C1 segment of cervical spinal cord (tissue), 14 donors: ENCODE measurements around the gene DNM3.
A peak's percentile ranks its signal among the peaks of the same experiment; 100 is the strongest.

Experiments
- DNase-seq, 14 donors: peaks; one replicate each; lab custom pipeline; 2025; lab: John Stamatoyannopoulos, UW

DNM3 gene

DNA sequence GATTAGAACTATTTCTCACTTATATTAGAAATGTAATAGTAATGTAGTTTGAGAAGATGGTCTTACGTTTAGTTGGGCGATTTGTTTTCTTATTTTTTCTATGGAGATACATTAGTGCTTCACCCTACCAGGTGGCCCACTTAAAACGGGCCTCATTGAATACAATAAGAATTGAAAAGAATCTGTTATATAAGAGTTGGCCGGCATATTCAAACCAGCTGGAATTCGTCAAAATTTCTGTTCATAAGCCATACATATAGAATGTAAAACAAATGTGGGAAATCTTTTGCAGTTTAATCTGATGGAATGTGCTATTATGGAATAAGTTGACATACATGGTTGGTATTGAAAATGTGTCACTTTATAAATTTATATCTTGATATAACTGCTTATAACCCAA lies 482.8 kb downstream of the DNM3 start:
- DNase-seq, result no peak

DNA sequence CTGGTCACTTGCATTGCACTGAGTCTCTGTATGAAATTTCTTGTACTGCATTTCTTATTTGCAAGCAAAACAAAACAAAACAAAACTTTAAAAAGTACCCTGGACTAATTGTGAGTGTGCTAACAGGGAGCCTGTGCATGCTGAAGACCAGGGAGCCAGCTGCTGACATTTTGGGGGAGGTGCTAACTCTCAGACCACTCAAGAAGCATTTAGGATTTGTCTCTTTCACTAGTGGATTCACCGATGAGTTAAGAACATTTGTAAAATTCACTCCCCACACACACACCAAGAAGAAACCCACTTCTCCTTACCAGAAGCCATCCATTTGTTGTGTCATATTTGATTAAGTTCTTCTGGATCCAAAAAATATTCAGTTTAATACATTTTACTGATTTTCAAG lies 483.5 kb downstream of the DNM3 start:
- no peak for DNase-seq

DNA sequence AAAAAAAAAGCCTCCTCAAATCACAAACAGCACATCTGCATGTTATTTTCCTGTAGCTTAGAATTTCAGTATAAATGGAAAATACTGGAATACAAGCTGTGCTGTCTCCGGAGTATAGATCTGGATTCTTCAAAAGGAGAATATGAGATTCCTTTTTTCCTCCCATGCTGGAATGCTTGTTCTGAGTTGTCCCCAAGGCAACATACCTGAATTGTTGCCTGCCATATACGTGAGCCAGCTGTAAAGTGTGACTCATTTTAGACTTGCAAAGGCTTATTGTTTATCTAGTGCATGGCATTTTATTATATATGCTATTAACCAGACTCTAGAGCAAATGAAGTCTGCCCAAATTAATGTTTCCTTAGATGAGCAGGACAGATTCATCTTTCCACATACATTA lies 484.2 kb downstream of the DNM3 start:
- DNase-seq, result no peak

DNA sequence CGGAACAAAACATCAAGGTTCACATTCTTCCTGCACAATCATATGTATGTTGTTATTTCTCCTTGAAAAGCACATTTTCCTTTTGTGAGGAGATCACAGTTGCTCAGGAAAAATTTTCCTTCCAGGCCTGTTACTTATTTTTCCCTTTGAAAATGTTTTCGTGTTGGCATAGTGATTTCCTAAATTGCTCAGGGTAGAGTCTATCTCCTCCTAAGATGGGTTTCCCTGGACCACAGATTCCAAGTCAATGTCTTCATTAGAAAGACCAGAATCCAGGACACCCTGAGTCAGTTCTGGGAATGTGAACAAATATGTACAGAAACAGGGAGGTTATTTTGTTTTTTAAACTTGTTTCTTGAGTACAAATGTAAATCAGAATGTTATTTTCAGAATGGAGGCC lies 484.8 kb downstream of the DNM3 start:
- no peak for DNase-seq

- no peak for DNase-seq
Measured at GRCh38 chr1:172328266-172328665, 487.0 kb downstream of the DNM3 start.

DNA sequence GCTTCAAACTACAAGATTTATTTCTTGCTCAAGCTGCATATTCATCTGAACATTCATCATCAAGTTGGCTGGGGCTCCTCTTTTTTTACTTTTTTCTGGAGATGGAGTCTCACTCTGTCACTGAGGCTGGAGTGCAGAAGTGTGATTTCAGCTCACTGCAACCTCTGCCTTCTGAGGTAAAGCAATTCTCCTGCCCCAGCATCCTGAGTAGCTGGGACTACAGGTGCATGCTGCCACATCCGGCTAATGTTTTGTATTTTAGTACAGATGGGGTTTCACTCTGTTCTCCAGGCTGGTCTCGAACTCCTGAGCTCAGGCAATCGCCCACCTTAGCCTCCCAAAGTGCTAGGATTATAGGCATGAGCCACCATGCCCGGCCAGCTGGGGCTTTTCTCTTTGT lies 490.9 kb downstream of the DNM3 start:
- no peak for DNase-seq

GRCh38 chr1:172335377-172335776 lies 494.1 kb downstream of the DNM3 start:
- no peak for DNase-seq

DNA sequence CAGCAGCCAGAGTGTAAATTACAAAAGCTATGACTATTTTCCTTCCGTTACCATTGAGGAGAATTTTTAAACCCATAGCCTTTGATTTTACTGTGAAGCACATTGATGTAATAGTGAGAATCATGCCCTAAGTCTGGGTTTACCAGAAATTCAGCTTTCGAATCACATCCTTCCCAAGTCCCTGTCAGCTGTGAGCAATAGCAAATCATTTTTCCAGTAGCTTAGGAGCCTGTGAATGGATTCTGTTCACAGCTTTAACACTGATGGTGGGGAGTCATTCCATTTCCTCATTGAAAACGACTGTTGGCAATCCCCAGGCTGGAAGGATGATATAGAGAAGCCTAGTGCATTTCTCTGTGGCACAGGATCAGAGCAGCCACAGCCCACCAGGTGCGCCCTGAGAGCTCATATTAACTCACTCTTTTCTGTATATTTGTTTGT lies 497.0 kb downstream of the DNM3 start:
- no peak for DNase-seq

DNA sequence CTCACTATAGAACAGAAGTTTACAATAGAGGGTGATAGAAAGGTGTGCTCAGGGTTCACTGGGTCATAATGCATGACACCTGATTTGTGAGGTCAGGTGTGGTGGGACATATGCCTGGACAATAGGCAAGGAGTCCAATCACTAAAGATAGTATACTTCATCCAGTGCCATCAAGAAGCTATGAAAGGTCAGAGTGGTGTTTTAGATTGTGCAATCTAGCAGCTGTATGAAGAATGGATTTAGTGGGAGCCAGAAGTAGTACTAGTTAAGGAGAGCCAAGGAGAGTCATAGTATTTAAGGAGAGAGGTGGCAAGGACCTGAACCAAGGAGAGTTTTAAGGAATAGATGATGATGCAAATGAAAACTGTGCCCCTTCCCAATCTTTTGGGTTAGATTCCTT lies 498.5 kb downstream of the DNM3 start:
- no peak for DNase-seq

GRCh38 chr1:172340520-172340919 lies 499.2 kb downstream of the DNM3 start:
- no peak for DNase-seq

DNA sequence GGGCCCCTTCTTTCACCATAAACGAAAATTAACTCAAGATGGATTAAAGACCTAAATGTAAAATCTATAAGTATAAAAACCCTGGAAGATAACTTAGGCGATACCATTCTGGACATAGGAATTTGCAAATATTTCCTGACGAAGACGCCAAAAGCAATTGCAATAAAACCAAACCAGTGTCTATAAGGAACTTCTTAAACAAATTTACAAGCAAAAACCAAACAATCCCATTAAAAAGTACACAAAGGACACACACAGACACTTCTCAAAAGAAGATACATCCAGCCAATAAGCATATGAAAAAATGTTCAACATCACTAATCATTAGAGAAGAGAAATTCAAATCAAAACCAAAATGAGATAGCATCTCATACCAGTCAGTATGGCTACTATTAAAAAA lies 500.4 kb downstream of the DNM3 start:
- no peak for DNase-seq

- DNase-seq, result no peak
Measured at GRCh38 chr1:172342584-172343239, 501.4 kb downstream of the DNM3 start.

DNA sequence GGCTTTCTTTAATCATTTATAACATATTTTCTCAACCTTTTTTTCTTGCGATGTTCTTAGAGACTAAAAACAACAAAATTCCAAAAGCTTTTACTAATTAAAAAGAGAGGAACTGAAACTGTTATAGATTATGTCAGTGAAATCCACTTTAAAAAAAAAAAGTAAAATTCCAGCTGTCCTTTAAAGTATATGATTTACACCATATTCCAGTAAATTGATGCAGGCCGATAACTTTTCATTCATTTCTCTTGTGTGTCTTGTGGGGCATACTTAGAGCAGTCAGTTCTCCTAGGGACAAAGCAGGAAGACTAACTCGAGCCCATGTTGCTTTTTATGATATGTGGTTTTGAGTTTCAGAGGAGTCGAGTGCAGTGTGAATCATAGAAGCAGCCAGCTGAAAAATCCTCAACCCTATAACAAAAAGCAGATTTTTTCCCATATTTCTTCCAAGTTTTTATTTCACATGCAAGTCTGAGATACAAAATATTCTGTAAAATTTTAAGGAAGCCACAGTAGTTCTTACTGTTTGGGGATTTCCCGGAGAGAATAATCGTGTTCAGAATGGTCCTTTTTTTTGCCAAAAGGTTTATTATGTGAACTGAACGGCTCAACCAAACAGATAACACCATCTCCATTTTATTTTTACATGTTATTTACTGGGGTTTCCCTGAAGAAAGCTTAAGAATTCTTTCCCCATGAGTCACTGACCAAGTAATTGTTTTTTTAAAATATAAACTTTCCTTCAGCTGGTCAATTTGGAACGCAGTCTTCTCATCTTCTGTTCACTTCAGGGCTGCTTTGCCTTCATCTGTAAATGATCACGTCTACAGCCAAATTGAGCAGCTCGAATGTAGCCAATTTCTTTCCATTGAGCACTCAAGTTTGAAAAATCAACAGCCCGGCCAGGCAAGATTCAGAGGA lies 502.2 kb downstream of the DNM3 start:
- no peak for DNase-seq

DNA sequence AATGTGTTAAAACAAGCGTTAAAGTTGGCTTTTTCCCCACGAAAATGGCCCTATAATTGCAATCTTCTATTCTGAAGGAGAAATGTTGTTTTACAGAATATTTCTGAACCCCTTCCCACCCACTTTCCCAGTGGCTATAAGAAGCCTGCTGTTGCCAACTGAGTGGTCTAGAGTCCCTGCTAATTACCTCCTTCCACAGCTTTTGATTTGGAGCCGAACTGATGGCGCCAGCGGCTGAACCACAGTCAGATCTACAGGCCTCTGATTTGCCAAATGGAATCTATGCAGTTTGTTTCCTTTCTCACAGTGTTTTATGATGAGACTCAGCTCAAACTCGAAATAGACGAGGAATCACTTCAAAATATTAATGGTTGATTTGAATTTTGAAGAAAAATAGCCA lies 503.1 kb downstream of the DNM3 start:
- DNase-seq, result no peak

DNA sequence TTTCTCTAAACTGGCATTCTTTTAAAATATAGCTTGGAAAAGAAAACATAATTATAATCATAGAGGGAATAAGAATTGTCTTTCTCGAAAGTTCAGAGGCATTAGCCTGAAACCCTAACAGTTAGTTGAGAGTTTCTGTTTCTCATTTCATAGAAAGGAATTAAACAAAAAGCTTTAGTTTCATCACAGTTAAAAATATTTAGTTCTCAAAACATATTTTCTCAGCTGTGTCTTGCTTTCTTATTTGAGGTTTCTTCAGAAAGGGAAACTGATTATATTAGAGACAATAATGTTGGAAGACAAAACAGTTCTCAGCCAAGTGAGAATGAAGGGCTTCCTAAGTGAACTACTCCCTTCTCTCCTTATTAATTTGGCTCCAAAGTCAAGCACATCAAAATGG lies 503.8 kb downstream of the DNM3 start:
- no peak for DNase-seq

- DNase-seq, result no peak
Measured at GRCh38 chr1:172347416-172347815, 506.1 kb downstream of the DNM3 start.

- DNase-seq, result no peak
Measured at GRCh38 chr1:172350856-172351255, 509.6 kb downstream of the DNM3 start.

GRCh38 chr1:172351346-172351745 lies 510.0 kb downstream of the DNM3 start:
- no peak for DNase-seq

- DNase-seq, result no peak
Measured at GRCh38 chr1:172351754-172352161, 510.5 kb downstream of the DNM3 start.

DNA sequence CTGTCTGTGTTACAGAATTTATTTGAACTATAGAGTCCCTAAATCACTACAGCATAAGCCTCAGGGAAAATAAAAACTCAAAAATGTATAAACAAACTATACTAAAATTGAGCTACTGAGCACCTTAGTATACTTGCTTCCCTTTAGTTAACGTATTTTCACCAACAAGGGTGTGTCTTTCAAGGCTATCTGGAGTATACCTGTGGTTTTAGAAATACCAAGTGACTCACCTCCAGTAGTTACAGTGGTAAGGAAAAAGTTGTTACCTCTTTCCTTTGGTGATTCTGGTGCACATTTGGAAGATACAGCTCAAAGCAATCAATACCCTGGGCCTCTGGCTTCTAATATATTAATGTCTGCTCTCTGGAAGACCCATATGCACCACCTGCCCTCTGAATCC lies 511.1 kb downstream of the DNM3 start:
- no peak for DNase-seq

GRCh38 chr1:172354291-172355274 lies 513.3 kb downstream of the DNM3 start:
- no peak for DNase-seq

- peak in 1 of 14 donors; percentile 15 for DNase-seq
Measured at GRCh38 chr1:172356620-172357019, 515.3 kb downstream of the DNM3 start.
